Fibroblast of skin of back (primary cell): Measurements from ENCODE around the gene MCC.

ENCODE experiments used
- DNase-seq: peaks from one replicate; pipeline ENCODE4 v3.0.0-alpha.2; 2013

The MCC gene

GRCh38 chr5:113269023-113269997 lies 218.9 kb downstream of the MCC start:
- DNase-seq = no peak

GRCh38 chr5:113268232-113268631 lies 220.0 kb downstream of the MCC start:
- no peak for DNase-seq

GRCh38 chr5:113267361-113267900 lies 220.8 kb downstream of the MCC start:
- no peak for DNase-seq

- DNase-seq = no peak
Measured at GRCh38 chr5:113266913-113267227, 221.4 kb downstream of the MCC start.

- DNase-seq = no peak
Measured at GRCh38 chr5:113266227-113266912, 221.9 kb downstream of the MCC start.

GRCh38 chr5:113265190-113265589 lies 223.1 kb downstream of the MCC start:
- DNase-seq = no peak

GRCh38 chr5:113264046-113264445 lies 224.2 kb downstream of the MCC start:
- no peak for DNase-seq

GRCh38 chr5:113263545-113263944 lies 224.7 kb downstream of the MCC start:
- DNase-seq = no peak

- no peak for DNase-seq
Measured at GRCh38 chr5:113262674-113263073, 225.6 kb downstream of the MCC start.

GRCh38 chr5:113259034-113259433 lies 229.2 kb downstream of the MCC start:
- no peak for DNase-seq

GRCh38 chr5:113257545-113257944 lies 230.7 kb downstream of the MCC start:
- no peak for DNase-seq

GRCh38 chr5:113256671-113257452 lies 231.4 kb downstream of the MCC start:
- DNase-seq = no peak

- no peak for DNase-seq
Measured at GRCh38 chr5:113255579-113256386, 232.5 kb downstream of the MCC start.

- no peak for DNase-seq
Measured at GRCh38 chr5:113255105-113255504, 233.1 kb downstream of the MCC start.

- DNase-seq = no peak
Measured at GRCh38 chr5:113253037-113253436, 235.2 kb downstream of the MCC start.

- DNase-seq = no peak
Measured at GRCh38 chr5:113252066-113252465, 236.2 kb downstream of the MCC start.

GRCh38 chr5:113250341-113250953 lies 237.8 kb downstream of the MCC start:
- peak; percentile 48 for DNase-seq

GRCh38 chr5:113249206-113249605 lies 239.0 kb downstream of the MCC start:
- no peak for DNase-seq

GRCh38 chr5:113246361-113246870 lies 241.8 kb downstream of the MCC start:
- DNase-seq = peak; percentile 67

- DNase-seq = no peak
Measured at GRCh38 chr5:113245427-113246225, 242.6 kb downstream of the MCC start.
